GM18505 (cell line): ENCODE measurements around the gene MAP3K14.

Experiments
- ATAC-seq: cut with Tn5 transposase; IDR thresholded peaks from one replicate; pipeline ENCODE4 v1.9.1; 2021; ENCODE audit not compliant: unreplicated experiment
- POLR2A ChIP-seq: IDR thresholded peaks from 4 replicates; pipeline ENCODE4 v1.6.1; 2011; ENCODE audit warnings: borderline replicate concordance; ENCODE audit not compliant: insufficient read depth, insufficient read length; ENCODE audit errors: extremely low read depth

Gene MAP3K14

GRCh38 chr17:45342871-45343526 is 26.2 kb upstream of the MAP3K14 start:
- no peak for ATAC-seq
- no peak for TF ChIP-seq POLR2A

GRCh38 chr17:45342306-45342705 is 25.5 kb upstream of the MAP3K14 start:
- TF ChIP-seq POLR2A, result no peak
- ATAC-seq, result no peak

- no peak for ATAC-seq
- no peak for TF ChIP-seq POLR2A
These were observed 24.8 kb upstream of the MAP3K14 start for GRCh38 chr17:45341533-45342158.

GRCh38 chr17:45339646-45340605 is 23.1 kb upstream of the MAP3K14 start:
- no peak for TF ChIP-seq POLR2A
- ATAC-seq, result no peak

- no peak for ATAC-seq
- no peak for TF ChIP-seq POLR2A
These were observed 22.2 kb upstream of the MAP3K14 start for GRCh38 chr17:45338996-45339535.

DNA sequence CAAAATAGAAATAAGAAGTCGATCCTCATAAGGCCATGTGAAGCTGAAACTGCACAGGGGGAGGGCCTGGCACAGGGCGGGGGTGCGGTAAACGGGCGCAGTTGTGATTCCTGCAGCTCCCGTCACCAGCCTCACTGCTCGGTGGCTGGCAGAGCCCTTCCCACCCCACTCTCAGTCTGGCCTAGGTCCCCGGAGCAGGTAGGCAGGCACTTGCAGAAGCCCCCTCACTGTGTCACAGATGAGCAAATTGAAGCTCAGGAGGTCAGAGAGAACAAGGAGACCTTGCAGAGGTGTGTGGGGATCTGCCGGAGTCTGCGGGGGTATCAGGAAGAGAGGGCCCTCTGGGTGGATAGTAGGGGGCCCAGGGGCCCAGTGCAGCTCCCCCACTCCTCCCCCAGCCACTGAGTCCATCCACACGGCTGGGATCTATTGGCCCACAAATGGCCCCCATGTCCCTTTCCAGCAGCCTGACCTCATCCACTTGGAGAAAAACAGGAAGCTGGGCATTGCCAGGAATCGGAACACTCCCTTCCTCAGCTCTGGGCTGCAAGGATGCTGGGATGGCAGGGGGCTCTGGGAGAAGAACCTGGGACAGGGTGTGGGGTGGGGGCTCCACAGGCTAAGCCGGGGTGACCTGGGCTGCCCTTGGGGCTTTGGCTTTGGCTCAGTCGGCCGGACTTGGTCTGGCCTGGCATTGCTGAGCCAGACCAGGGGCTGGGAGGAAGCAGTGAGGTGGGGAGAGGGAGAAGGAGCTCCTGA is 21.4 kb upstream of the MAP3K14 start:
- no peak for ATAC-seq

GRCh38 chr17:45336390-45337182 is 19.8 kb upstream of the MAP3K14 start:
- ATAC-seq, result no peak
- no peak for TF ChIP-seq POLR2A

More for the DNA sequence above, 21.4 kb upstream of the MAP3K14 start:
- no peak for TF ChIP-seq POLR2A

DNA sequence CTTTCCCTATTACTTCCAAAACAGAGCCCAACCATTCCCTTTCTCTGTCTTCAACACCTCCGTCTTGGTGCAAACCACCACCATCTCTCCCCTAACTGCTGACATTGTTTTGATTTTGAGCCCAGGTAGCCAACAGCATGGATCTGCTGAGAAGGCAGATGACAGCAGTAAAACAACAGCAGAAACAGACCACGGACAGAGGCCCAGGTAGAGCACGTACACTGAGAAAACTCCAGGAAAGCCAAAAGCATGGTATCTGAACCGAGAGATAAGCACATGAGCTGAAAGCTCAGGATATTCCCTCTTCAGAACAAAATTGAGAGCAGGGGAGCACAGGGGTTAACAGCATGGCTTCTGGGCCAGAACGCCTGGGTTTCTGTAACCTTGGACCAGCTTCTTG is 18.9 kb upstream of the MAP3K14 start:
- TF ChIP-seq POLR2A, result no peak
- ATAC-seq, result no peak

DNA sequence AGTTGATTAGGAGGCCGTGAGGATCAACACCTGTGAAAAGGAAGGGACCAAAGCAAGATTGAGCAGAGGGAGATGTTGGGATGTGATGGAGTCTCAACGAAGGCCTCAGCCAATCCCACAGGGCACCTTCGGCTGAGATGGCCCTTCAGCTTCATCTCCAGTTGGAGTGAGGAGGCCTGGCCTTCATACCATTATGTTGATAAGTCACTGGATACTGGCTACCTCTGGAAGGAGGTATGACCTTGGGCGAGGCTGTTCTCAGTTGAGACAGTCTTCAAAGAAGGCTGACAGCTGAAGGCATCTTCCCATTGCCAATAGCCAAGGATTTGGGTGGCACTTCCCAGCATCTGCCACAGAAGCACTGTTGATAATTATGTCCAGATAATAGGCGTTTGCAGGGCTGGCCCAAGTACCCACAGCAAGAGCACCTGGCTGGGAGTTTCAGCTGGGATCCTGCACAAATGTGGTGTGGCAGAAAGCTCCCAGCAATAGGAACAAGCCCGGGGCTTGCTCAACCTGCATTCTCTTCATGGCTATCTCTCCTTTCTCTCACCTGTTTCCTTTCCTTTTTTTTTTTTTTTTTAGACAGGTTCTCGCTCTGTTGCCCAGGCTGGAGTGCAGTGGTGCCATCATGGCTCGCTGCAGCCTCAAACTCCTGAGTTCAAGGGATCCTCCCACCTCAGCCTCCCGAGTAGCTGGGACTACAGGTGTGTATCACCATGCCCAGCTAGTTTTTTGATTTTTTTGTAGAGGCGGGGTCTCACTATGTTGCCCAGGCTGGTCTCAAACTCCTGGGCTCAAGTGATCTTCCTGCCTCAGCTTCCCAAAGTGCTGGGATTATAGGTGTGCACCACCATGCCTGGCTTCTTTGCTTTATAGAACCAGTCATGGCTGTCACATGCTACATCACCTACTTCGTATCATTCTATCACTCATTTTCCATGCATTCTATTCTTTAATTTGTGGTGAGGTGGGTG is 18.2 kb upstream of the MAP3K14 start:
- no peak for TF ChIP-seq POLR2A
- no peak for ATAC-seq

GRCh38 chr17:45334231-45334630 is 17.4 kb upstream of the MAP3K14 start:
- no peak for ATAC-seq
- TF ChIP-seq POLR2A, result no peak

DNA sequence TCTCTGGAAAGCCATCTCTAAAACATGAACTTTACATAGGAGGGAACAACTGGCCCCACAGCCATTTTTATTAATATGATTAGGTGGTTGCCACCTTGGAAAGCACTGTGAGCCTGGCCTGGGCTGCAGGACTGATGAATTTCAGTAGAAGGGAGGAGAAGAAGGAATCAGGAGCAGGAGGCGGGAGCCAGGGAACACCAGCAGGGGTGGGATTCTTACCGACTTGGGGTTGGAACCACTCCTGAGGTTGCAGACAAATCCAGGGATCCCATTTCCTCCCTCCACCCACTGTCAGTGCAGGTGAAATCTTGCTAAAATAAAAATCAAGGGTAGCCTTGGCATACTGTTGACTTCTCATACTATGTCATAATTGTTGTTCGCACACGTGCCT is 16.9 kb upstream of the MAP3K14 start:
- TF ChIP-seq POLR2A, result no peak
- ATAC-seq, result no peak

- no peak for ATAC-seq
- no peak for TF ChIP-seq POLR2A
These were observed 16.3 kb upstream of the MAP3K14 start for GRCh38 chr17:45332989-45333701.
